Naive thymus-derived CD8-positive, alpha-beta T cell (primary cell): ENCODE data around the gene TMEM131. TPM values are rescaled to one million over a fixed set of nuclear protein-coding genes. Genes with fewer than 3 reads are reported as not detected.

ENCODE experiments used
- ATAC-seq, 2 donors: fragments of 150-1000 bp; cut with Tn5 transposase in 1 of 2; sonication (Bioruptor Pico), chemical (Tn5 transposase) in 1 of 2; 1 replicate in 1 of 2; 2 replicates in 1 of 2; pipeline ENCODE4 v1.10.0; 2021; ENCODE audit warnings: mild to moderate bottlenecking in 2 of 2, moderate library complexity in 2 of 2
- POLR2A ChIA-PET: fragments of 350-600 bp; sonication (Branson Sonifier 250); formaldehyde crosslinking; loops from one replicate; lab custom pipeline; 2021; ENCODE audit warnings: antibody characterized with exemption; lab: Charles Lee
- DNase-seq, 10 donors: peaks; one replicate each; pipeline versions ENCODE4 v3.0.0 to v3.0.0-alpha.2; 2020 to 2022
- H3K27ac Mint-ChIP-seq, 10 donors: one replicate each; pipeline ENCODE4 v1.8.0; 2020 to 2022; ENCODE audit warnings: mild to moderate bottlenecking in 10 of 10, mixed read lengths in 10 of 10, moderate library complexity in 4 of 10, inconsistent platforms in 1 of 10
- H3K27me3 Mint-ChIP-seq, 5 donors: one replicate each; pipeline ENCODE4 v1.8.0; 2021 to 2022; ENCODE audit warnings: mixed read lengths in 5 of 5
- H3K36me3 Mint-ChIP-seq, 3 donors: one replicate each; pipeline ENCODE4 v1.8.0; 2020 to 2022; ENCODE audit warnings: mixed read lengths in 3 of 3, mild to moderate bottlenecking in 2 of 3, inconsistent platforms in 1 of 3
- H3K4me1 Mint-ChIP-seq, 4 donors: one replicate each; pipeline ENCODE4 v1.8.0; 2021 to 2022; ENCODE audit warnings: mixed read lengths in 4 of 4
- H3K4me3 Mint-ChIP-seq, 10 donors: one replicate each; pipeline ENCODE4 v1.8.0; 2020 to 2022; ENCODE audit warnings: mild to moderate bottlenecking in 10 of 10, mixed read lengths in 10 of 10, moderate library complexity in 6 of 10, inconsistent platforms in 1 of 10
- H3K9me3 Mint-ChIP-seq, 9 donors: one replicate each; pipeline ENCODE4 v1.8.0; 2020 to 2022; ENCODE audit warnings: mixed read lengths in 9 of 9, mild to moderate bottlenecking in 3 of 9, inconsistent platforms in 1 of 9, moderate library complexity in 1 of 9
- polyA plus RNA-seq, 3 donors: library from polyadenylated mRNA; unstranded; fragments of 300-500 nt; fragmentation: Illumina TruSeq; gene quantifications; one replicate each; pipeline ENCODE4 v1.2.3, GENCODE V29; 2021
- total RNA-seq, 8 experiments: library from RNA in 2 of 8; stranded (reverse) in 2 of 8; gene quantifications; one replicate each; pipeline ENCODE4 v1.2.3 and lab custom pipeline; 2021 to 2026

TMEM131 gene
- total and polyA plus RNA-seq, 5 experiments from 2014 or later = 11.4 to 61.4 (median 18.1) TPM

GRCh38 chr2:97740590-97741182, 255.1 kb downstream of the TMEM131 start:
- H3K36me3 Mint-ChIP-seq = peaks cover 0 to 47% (median 5%) of the 10 kb centered on the region in 3 donors
- H3K27ac Mint-ChIP-seq = peak overlapping the region; percentile 22 to 90 (median 77)
- H3K27me3 Mint-ChIP-seq = no peaks in the 10 kb centered on the region
- ATAC-seq (peak; percentile 55 to 59), DNase-seq (peak in 7 of 10 donors; percentile 20 to 65 (median 43))
- POLR2A ChIA-PET = interaction anchor here (0.6 to 11.6 kb wide), 8 partner anchors 9 to 150 kb away, joined by 3 to 159 read pairs (median 4); partner anchors contain the start of gene ZAP70
- peaks cover 33 to 68% (median 63%) of the 10 kb centered on the region in 4 donors for H3K4me1 Mint-ChIP-seq
- peak overlapping the region in 2 of 10 donors; percentile 4 to 18 for H3K4me3 Mint-ChIP-seq
- no peaks in the 10 kb centered on the region for H3K9me3 Mint-ChIP-seq

- Mint-ChIP-seq H3K27me3 (no peaks in the 10 kb centered on the region), H3K36me3 (peaks cover 0 to 53% (median 5%) of the 10 kb centered on the region in 3 donors), H3K9me3 (no peaks in the 10 kb centered on the region), H3K4me3 (no peak overlapping the region), H3K4me1 (peaks cover 30 to 63% (median 57%) of the 10 kb centered on the region in 4 donors), H3K27ac (peak overlapping the region in 3 of 10 donors; percentile 65 to 89 (median 74))
- POLR2A ChIA-PET = interaction anchor here (1.4 to 11.6 kb wide), 3 partner anchors 8 to 27 kb away, joined by 3 to 159 read pairs (median 5); partner anchors contain the start of gene ZAP70
- no peak for ATAC-seq
- peak in 1 of 10 donors; percentile 26 for DNase-seq
Measured at GRCh38 chr2:97739893-97740245, 255.9 kb downstream of the TMEM131 start.

GRCh38 chr2:97739020-97739892, 256.5 kb downstream of the TMEM131 start:
- POLR2A ChIA-PET = interaction anchor here (1.4 to 11.6 kb wide), 2 partner anchors 11 to 26 kb away, joined by 3 to 159 read pairs; partner anchors contain the start of gene ZAP70
- Mint-ChIP-seq H3K27ac (peak overlapping the region in 8 of 10 donors; percentile 17 to 92 (median 68)), H3K4me1 (peaks cover 28 to 60% (median 52%) of the 10 kb centered on the region in 4 donors), H3K9me3 (no peaks in the 10 kb centered on the region), H3K4me3 (peak overlapping the region in 1 of 10 donors; percentile 69), H3K36me3 (peaks cover 0 to 58% (median 5%) of the 10 kb centered on the region in 3 donors), H3K27me3 (no peaks in the 10 kb centered on the region)
- no peak for DNase-seq
- ATAC-seq = no peak

- H3K4me1 Mint-ChIP-seq = peaks cover 24 to 53% (median 48%) of the 10 kb centered on the region in 4 donors
- POLR2A ChIA-PET = interaction anchor here (1.4 to 11.6 kb wide), 2 partner anchors 12 to 25 kb away, joined by 3 to 159 read pairs; partner anchors contain the start of gene ZAP70
- peaks cover 0 to 65% (median 6%) of the 10 kb centered on the region in 3 donors for H3K36me3 Mint-ChIP-seq
Measured at GRCh38 chr2:97738179-97739019, 257.3 kb downstream of the TMEM131 start.

GRCh38 chr2:97737421-97738178, 258.1 kb downstream of the TMEM131 start:
- POLR2A ChIA-PET = interaction anchor here (11.6 kb wide), 1 partner anchor 24 kb away, joined by 159 read pairs; the partner anchor contains the start of gene ZAP70
- ATAC-seq (no peak), DNase-seq (no peak)
- no peak overlapping the region for H3K4me3 Mint-ChIP-seq
- peaks cover 21 to 45% (median 42%) of the 10 kb centered on the region in 4 donors for H3K4me1 Mint-ChIP-seq
- H3K27me3 Mint-ChIP-seq = no peaks in the 10 kb centered on the region
- H3K36me3 Mint-ChIP-seq = peaks cover 0 to 70% (median 6%) of the 10 kb centered on the region in 3 donors
- H3K9me3 Mint-ChIP-seq = no peaks in the 10 kb centered on the region
- H3K27ac Mint-ChIP-seq = peak overlapping the region in 6 of 10 donors; percentile 34 to 92 (median 68)

More at GRCh38 chr2:97738179-97739019, 257.3 kb downstream of the TMEM131 start:
- no peak for DNase-seq
- H3K9me3 Mint-ChIP-seq = no peaks in the 10 kb centered on the region
- no peak for ATAC-seq
- no peaks in the 10 kb centered on the region for H3K27me3 Mint-ChIP-seq
- H3K27ac Mint-ChIP-seq = peak overlapping the region; percentile 17 to 92 (median 61)
- H3K4me3 Mint-ChIP-seq = no peak overlapping the region

GRCh38 chr2:97736608-97737330, 259.0 kb downstream of the TMEM131 start:
- Mint-ChIP-seq H3K27ac (peak overlapping the region in 8 of 10 donors; percentile 31 to 81 (median 70)), H3K27me3 (no peaks in the 10 kb centered on the region), H3K36me3 (peaks cover 0 to 76% (median 9%) of the 10 kb centered on the region in 3 donors), H3K4me3 (no peak overlapping the region), H3K9me3 (no peaks in the 10 kb centered on the region), H3K4me1 (peaks cover 19 to 44% (median 36%) of the 10 kb centered on the region in 4 donors)
- no peak for DNase-seq
- ATAC-seq = no peak
- POLR2A ChIA-PET = interaction anchor here (11.6 kb wide), 1 partner anchor 24 kb away, joined by 159 read pairs; the partner anchor contains the start of gene ZAP70

- no peak overlapping the region for H3K4me3 Mint-ChIP-seq
- no peak for ATAC-seq
Measured at GRCh38 chr2:97736185-97736584, 259.6 kb downstream of the TMEM131 start.

GRCh38 chr2:97735161-97735561, 260.6 kb downstream of the TMEM131 start:
- H3K9me3 Mint-ChIP-seq = peaks cover 0 to 1% (median 0%) of the 10 kb centered on the region in 9 donors
- DNase-seq (no peak), ATAC-seq (no peak)
- H3K27me3 Mint-ChIP-seq = no peaks in the 10 kb centered on the region
- no peak overlapping the region for H3K4me3 Mint-ChIP-seq
- POLR2A ChIA-PET = interaction anchor here (0.6 to 11.6 kb wide), 2 partner anchors 12 to 22 kb away, joined by 3 to 159 read pairs; partner anchors contain the start of gene ZAP70
- H3K4me1 Mint-ChIP-seq = peaks cover 16 to 43% (median 37%) of the 10 kb centered on the region in 4 donors
- peaks cover 3 to 80% (median 15%) of the 10 kb centered on the region in 3 donors for H3K36me3 Mint-ChIP-seq
- H3K27ac Mint-ChIP-seq = no peak overlapping the region

More at GRCh38 chr2:97736185-97736584, 259.6 kb downstream of the TMEM131 start:
- peaks cover 0 to 78% (median 11%) of the 10 kb centered on the region in 3 donors for H3K36me3 Mint-ChIP-seq
- H3K27me3 Mint-ChIP-seq = no peaks in the 10 kb centered on the region
- peaks cover 21 to 44% (median 37%) of the 10 kb centered on the region in 4 donors for H3K4me1 Mint-ChIP-seq
- no peaks in the 10 kb centered on the region for H3K9me3 Mint-ChIP-seq
- H3K27ac Mint-ChIP-seq = peak overlapping the region in 8 of 10 donors; percentile 31 to 81 (median 70)
- POLR2A ChIA-PET = interaction anchor here (11.6 kb wide), 1 partner anchor 23 kb away, joined by 159 read pairs; the partner anchor contains the start of gene ZAP70
- DNase-seq = no peak

GRCh38 chr2:97734061-97735051, 261.4 kb downstream of the TMEM131 start:
- peaks cover 16 to 47% (median 42%) of the 10 kb centered on the region in 4 donors for H3K4me1 Mint-ChIP-seq
- POLR2A ChIA-PET = interaction anchor here (0.5 to 1.1 kb wide), 3 partner anchors 12 to 709 kb away, joined by 4 to 5 read pairs (median 5); partner anchors contain the start of gene ZAP70
- DNase-seq = peak in 1 of 10 donors; percentile 60

More at GRCh38 chr2:97734061-97735051, 261.4 kb downstream of the TMEM131 start:
- peaks cover 0 to 2% (median 0%) of the 10 kb centered on the region in 9 donors for H3K9me3 Mint-ChIP-seq
- H3K27me3 Mint-ChIP-seq = no peaks in the 10 kb centered on the region
- no peak for ATAC-seq
- peaks cover 4 to 86% (median 22%) of the 10 kb centered on the region in 3 donors for H3K36me3 Mint-ChIP-seq
- H3K27ac Mint-ChIP-seq = peak overlapping the region in 6 of 10 donors; percentile 13 to 40 (median 27)
- H3K4me3 Mint-ChIP-seq = no peak overlapping the region
